PC-9 (cell line): ENCODE results near the gene ARHGAP42.

Experiments
- EZH2 ChIP-seq: fragments of 200-600 bp; sonication (generic); IDR thresholded peaks from 2 replicates; pipeline ENCODE4 v1.8.0; 2017; ENCODE audit warnings: antibody characterized with exemption, low read depth
- TF ChIP-seq, protein P1 (sequence below): fragments of 200-600 bp; sonication (generic); conservative IDR thresholded peaks from 2 replicates; pipeline ENCODE4 v1.6.1; 2017; ENCODE audit warnings: mixed run types, antibody characterized with exemption, mild to moderate bottlenecking, moderate library complexity

DNA sequence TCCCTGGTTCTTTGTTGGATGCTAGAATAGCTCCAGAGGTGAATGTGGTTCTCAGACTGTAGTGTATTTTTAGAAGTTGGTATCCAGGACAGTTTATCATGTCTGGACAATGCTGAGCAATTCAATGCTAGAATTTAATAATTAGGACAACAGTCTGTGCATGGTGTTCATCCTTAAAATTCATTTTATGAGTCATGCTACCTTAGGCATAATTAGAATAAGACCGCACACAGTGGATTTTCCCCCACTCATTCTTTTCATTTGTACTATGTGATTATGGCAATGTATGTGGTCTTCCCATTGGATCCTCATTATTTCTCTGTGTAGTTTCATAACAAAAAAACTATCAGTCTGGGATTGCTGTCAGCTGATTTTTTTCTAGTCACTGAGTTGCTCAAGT lies 196.7 kb downstream of the ARHGAP42 start:
- TF ChIP-seq, protein P1, sequence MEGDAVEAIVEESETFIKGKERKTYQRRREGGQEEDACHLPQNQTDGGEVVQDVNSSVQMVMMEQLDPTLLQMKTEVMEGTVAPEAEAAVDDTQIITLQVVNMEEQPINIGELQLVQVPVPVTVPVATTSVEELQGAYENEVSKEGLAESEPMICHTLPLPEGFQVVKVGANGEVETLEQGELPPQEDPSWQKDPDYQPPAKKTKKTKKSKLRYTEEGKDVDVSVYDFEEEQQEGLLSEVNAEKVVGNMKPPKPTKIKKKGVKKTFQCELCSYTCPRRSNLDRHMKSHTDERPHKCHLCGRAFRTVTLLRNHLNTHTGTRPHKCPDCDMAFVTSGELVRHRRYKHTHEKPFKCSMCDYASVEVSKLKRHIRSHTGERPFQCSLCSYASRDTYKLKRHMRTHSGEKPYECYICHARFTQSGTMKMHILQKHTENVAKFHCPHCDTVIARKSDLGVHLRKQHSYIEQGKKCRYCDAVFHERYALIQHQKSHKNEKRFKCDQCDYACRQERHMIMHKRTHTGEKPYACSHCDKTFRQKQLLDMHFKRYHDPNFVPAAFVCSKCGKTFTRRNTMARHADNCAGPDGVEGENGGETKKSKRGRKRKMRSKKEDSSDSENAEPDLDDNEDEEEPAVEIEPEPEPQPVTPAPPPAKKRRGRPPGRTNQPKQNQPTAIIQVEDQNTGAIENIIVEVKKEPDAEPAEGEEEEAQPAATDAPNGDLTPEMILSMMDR = no peak
- no peak for TF ChIP-seq EZH2
